HepG2 (cell line): ENCODE measurements around the gene VWA2. TPM values are rescaled to one million over a fixed set of nuclear protein-coding genes. Genes with fewer than 3 reads are reported as not detected.

Source experiments
- ATM ChIP-seq: fragments of 450-650 bp; IDR thresholded peaks from 2 replicates; pipeline ENCODE4 v1.7.1; 2017; ENCODE audit warnings: mild to moderate bottlenecking, borderline replicate concordance
- ELF3 ChIP-seq: IDR thresholded peaks from 2 replicates; pipeline ENCODE4 v1.6.1; 2016; ENCODE audit warnings: missing genetic modification reagents, missing compliant biosample characterization
- HMGXB3 ChIP-seq: sonication (generic); formaldehyde crosslinking; IDR thresholded peaks from 2 replicates; pipeline ENCODE4 v1.4.0; 2020; ENCODE audit warnings: missing genetic modification reagents, borderline replicate concordance
- MIER2 ChIP-seq: IDR thresholded peaks from 2 replicates; pipeline ENCODE4 v1.6.1; 2016; ENCODE audit warnings: missing biosample characterization, missing genetic modification reagents
- SIN3A ChIP-seq: IDR thresholded peaks from 2 replicates; pipeline ENCODE4 v1.6.1; 2011; ENCODE audit warnings: low read depth, mild to moderate bottlenecking, control low read depth, low read length, borderline replicate concordance
- SKIL ChIP-seq: sonication (generic); formaldehyde crosslinking; IDR thresholded peaks from 2 replicates; pipeline ENCODE4 v1.8.0; 2022; ENCODE audit warnings: missing genetic modification reagents, mild to moderate bottlenecking, moderate library complexity, borderline replicate concordance
- ZNF674 ChIP-seq: sonication (generic); formaldehyde crosslinking; IDR thresholded peaks from 2 replicates; pipeline ENCODE4 v1.5.0; 2020; ENCODE audit warnings: low read depth, mild to moderate bottlenecking, missing genetic modification reagents
- polyA plus RNA-seq, 8 experiments: library from polyadenylated mRNA; depleted of rRNA in 3 of 8; stranded (reverse) in 7 of 8; unstranded in 1 of 8; fragments of >200 nt; fragmentation: Illumina TruSeq in 4 of 8; extraction: Trizol in 4 of 8; gene quantifications; 2 replicates each; pipeline versions ENCODE4 v1.2.1 to v1.2.3, GENCODE V29; 2011 to 2016; ENCODE audit warnings: low read depth in 4 of 8, missing spikeins in 1 of 8, mixed read lengths in 1 of 8; ENCODE audit not compliant: insufficient read depth in 1 of 8
- total RNA-seq, 5 experiments: library from RNA; depleted of rRNA; stranded (reverse); fragments of >200 nt; fragmentation: Illumina TruSeq; extraction: Trizol; gene quantifications; 2 replicates each; pipeline ENCODE4 v1.2.3, GENCODE V29; 2016; ENCODE audit warnings: low read depth in 1 of 5

Gene VWA2
- total and polyA plus RNA-seq, 2 of the 13 experiments (the other 11 are each of a cell fraction or from before 2014, with no cell fraction given), result not detected

- TF ChIP-seq SIN3A (no peak), HMGXB3 (CRISPR knock-in tag) (no peak), ATM (no peak), MIER2 (CRISPR knock-in tag) (no peak), SKIL (no peak), ELF3 (CRISPR knock-in tag) (no peak), ZNF674 (CRISPR knock-in tag) (no peak)
Measured at GRCh38 chr10:114306116-114306973, 67.3 kb downstream of the VWA2 start (continued).
